GM12872 (cell line): ENCODE data around the gene ZBTB33.

Experiments used
- CTCF ChIP-seq: IDR thresholded peaks from 3 replicates; pipeline ENCODE4 v1.5.1; 2011; ENCODE audit warnings: low read depth, mild to moderate bottlenecking, low read length, moderate library complexity; ENCODE audit not compliant: insufficient read depth

Gene ZBTB33

GRCh38 chrX:120286733-120287512 is 36.3 kb downstream of the ZBTB33 start:
- TF ChIP-seq CTCF: no peak

GRCh38 chrX:120287513-120288112 is 37.0 kb downstream of the ZBTB33 start:
- no peak for TF ChIP-seq CTCF

- no peak for TF ChIP-seq CTCF
Observed at GRCh38 chrX:120290107-120290506, 39.5 kb downstream of the ZBTB33 start.

GRCh38 chrX:120291211-120291610 is 40.6 kb downstream of the ZBTB33 start:
- no peak for TF ChIP-seq CTCF

GRCh38 chrX:120293015-120293414 is 42.4 kb downstream of the ZBTB33 start:
- TF ChIP-seq CTCF: no peak

GRCh38 chrX:120294651-120295050 is 44.0 kb downstream of the ZBTB33 start:
- no peak for TF ChIP-seq CTCF

GRCh38 chrX:120297923-120298322 is 47.3 kb downstream of the ZBTB33 start:
- TF ChIP-seq CTCF: no peak
